Measurements from ENCODE around the gene JUNB. TPM values are rescaled to one million over a fixed set of nuclear protein-coding genes. Genes with fewer than 3 reads are reported as not detected.

JUNB gene
- total and polyA plus RNA-seq, 2 of the 8 experiments (the other 6 are each of a cell fraction or from before 2014, with no cell fraction given) = 7.4 to 10.0 TPM

DNA sequence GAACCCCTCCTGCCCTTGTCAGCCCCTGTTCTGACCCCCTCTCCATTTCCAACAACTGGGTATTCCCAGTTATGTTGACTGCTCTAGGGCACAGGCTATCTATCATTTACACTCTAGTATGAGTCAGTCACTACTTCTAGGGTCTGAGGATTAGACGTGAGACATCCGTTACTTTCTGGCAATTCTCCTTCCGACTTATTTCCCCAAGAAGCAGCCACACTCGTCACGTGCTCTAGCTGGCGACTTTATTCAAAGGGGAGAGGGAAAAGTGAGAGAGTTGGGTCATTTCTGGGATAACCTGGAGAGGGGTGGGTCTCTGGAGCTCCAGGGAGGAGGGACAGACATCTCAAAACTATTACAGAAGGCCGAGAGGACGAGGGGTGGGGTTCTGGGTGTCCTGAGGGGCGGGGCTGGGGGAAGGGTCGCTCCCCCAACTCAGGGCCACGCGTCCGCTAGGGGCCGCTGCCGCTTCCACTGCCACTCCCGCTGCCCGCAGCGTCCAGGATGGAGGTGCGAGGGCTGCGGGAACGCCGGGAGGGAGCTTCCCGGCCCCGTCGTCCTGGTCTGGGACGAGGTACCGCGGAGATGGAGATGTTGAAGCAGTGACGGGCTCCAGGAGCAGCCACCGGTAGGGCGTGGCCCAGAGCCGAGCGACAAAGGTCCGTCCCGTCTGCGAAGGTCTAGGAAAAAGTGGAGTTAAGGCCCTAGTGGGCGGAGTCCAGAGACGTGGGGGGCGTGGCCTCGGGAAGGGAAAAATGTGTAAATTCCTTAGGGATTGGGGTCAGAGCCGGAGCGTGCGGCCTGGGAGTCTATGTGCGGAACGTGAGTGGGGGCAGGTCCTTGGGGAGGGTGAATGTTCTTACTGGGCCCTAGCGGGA, 34.2 kb downstream of the JUNB start (continued):
- TF ChIP-seq, protein P1, sequence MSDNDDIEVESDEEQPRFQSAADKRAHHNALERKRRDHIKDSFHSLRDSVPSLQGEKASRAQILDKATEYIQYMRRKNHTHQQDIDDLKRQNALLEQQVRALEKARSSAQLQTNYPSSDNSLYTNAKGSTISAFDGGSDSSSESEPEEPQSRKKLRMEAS (IDR thresholded peaks at IDR 0.05) = peak; percentile 88
- TF ChIP-seq RAD21 (IDR thresholded peaks at IDR 0.05 in 1 of 2, conservative IDR thresholded peaks at IDR 0.05 in 1 of 2; ENCODE audit: low read depth in 2 of 2, low read length in 2 of 2) (peak; percentile 25 to 46; a peak in 2 of 4 replicates), POLR2AphosphoS5 (IDR thresholded peaks at IDR 0.05; ENCODE audit: low read depth, low read length) (peak; percentile 39; the same call in 1 of the 2 replicates), CBX8 (IDR thresholded peaks at IDR 0.05; ENCODE audit: borderline replicate concordance, low read depth, low read length) (no peak), E2F6 (IDR thresholded peaks at IDR 0.05) (peak; percentile 88), JUND (IDR thresholded peaks at IDR 0.05; ENCODE audit: low read length) (no peak), CBX5 (IDR thresholded peaks at IDR 0.05; ENCODE audit: low read depth, low read length) (no peak), CREB1 (IDR thresholded peaks at IDR 0.05) (peak; percentile 55; the same call in 1 of the 2 replicates), TAF7 (optimal IDR thresholded peaks at IDR 0.05; ENCODE audit: borderline replicate concordance, low read depth, low read length) (no peak), KDM1A (IDR thresholded peaks at IDR 0.05; ENCODE audit: borderline replicate concordance, low read length) (peak; percentile 41; the same call in 1 of the 2 replicates), SIRT6 (IDR thresholded peaks at IDR 0.05; ENCODE audit: low read length) (no peak), SIX5 (IDR thresholded peaks at IDR 0.05; ENCODE audit: low read depth, low read length) (no peak), CHD2 (IDR thresholded peaks at IDR 0.05; ENCODE audit: low read length) (no peak), ATF3 (IDR thresholded peaks at IDR 0.05; ENCODE audit: insufficient read depth, low read depth, low read length) (no peak), GTF2F1 (IDR thresholded peaks at IDR 0.05; ENCODE audit: borderline replicate concordance, low read depth, low read length) (no peak), RBBP5 (IDR thresholded peaks at IDR 0.05; ENCODE audit: borderline replicate concordance, low read depth, low read length) (no peak), SAP30 (IDR thresholded peaks at IDR 0.05; ENCODE audit: insufficient read depth, insufficient replicate concordance, low read length) (no peak), MAFK (IDR thresholded peaks at IDR 0.05; ENCODE audit: low read depth, low read length) (no peak), TCF12 (IDR thresholded peaks at IDR 0.05; ENCODE audit: low read depth, low read length) (0 out of 2 replicates have a peak, but pooled peaks have one; percentile 2), CHD1 (IDR thresholded peaks at IDR 0.05; ENCODE audit: low read depth, low read length) (no peak)
- TF ChIP-seq, protein P2, sequence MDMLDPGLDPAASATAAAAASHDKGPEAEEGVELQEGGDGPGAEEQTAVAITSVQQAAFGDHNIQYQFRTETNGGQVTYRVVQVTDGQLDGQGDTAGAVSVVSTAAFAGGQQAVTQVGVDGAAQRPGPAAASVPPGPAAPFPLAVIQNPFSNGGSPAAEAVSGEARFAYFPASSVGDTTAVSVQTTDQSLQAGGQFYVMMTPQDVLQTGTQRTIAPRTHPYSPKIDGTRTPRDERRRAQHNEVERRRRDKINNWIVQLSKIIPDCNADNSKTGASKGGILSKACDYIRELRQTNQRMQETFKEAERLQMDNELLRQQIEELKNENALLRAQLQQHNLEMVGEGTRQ (IDR thresholded peaks at IDR 0.05; ENCODE audit: low read length) = no peak
